CD14-positive monocyte (primary cell): ENCODE measurements around the gene PCSK7. TPM values are rescaled to one million over a fixed set of nuclear protein-coding genes. Genes with fewer than 3 reads are reported as not detected.

Experiments
- DNase-seq, 3 donors: peaks; one replicate each; pipeline ENCODE4 v3.0.0-alpha.2; 2011 to 2022
- H2AFZ ChIP-seq: 2 replicates; pipeline ENCODE4 v1.6.0; 2012; ENCODE audit warnings: mild to moderate bottlenecking, low read depth, low read length, inconsistent platforms; ENCODE audit not compliant: insufficient read depth, poor library complexity, severe bottlenecking
- H3K27ac ChIP-seq, 2 donors: 1 replicate in 1 of 2; 2 replicates in 1 of 2; pipeline ENCODE4 v1.5.1; 2012 to 2013; ENCODE audit warnings: low read length in 2 of 2, control low read depth in 1 of 2, inconsistent platforms in 1 of 2, low read depth in 1 of 2, mild to moderate bottlenecking in 1 of 2
- H3K27me3 ChIP-seq, 2 donors: one replicate each; pipeline versions ENCODE4 v1.6.0 to v1.6.1; 2011 to 2013; ENCODE audit warnings: low read length in 2 of 2; ENCODE audit not compliant: control insufficient read depth in 2 of 2, insufficient read depth in 2 of 2
- H3K36me3 ChIP-seq, 2 donors: replicated peaks in 1 of 2; 1 replicate in 1 of 2; 2 replicates in 1 of 2; pipeline versions ENCODE4 v1.5.1 to v1.6.1; 2012 to 2013; ENCODE audit warnings: low read length in 2 of 2, control low read depth in 1 of 2, inconsistent platforms in 1 of 2, mild to moderate bottlenecking in 1 of 2; ENCODE audit not compliant: insufficient read depth in 2 of 2, control insufficient read depth in 1 of 2
- H3K4me1 ChIP-seq, 2 donors: 1 replicate in 1 of 2; 2 replicates in 1 of 2; pipeline versions ENCODE4 v1.5.1 to v1.6.1; 2012 to 2013; ENCODE audit warnings: low read length in 2 of 2, control low read depth in 1 of 2, inconsistent platforms in 1 of 2, mild to moderate bottlenecking in 1 of 2, moderate library complexity in 1 of 2; ENCODE audit not compliant: insufficient read depth in 2 of 2, control insufficient read depth in 1 of 2
- H3K4me2 ChIP-seq: replicated peaks from 2 replicates; pipeline ENCODE3; 2012; ENCODE audit warnings: low read length, moderate library complexity, mild to moderate bottlenecking; ENCODE audit not compliant: poor library complexity, severe bottlenecking; ENCODE audit errors: extremely low read depth
- H3K4me3 ChIP-seq, 3 experiments: fragments of 200-600 bp in 1 of 3; sonication (generic) in 1 of 3; replicated peaks in 1 of 3; 1 replicate in 2 of 3; 2 replicates in 1 of 3; pipeline ENCODE4 v1.5.1; 2011 to 2013; ENCODE audit warnings: low read length in 3 of 3, mild to moderate bottlenecking in 3 of 3, control low read depth in 2 of 3, low read depth in 2 of 3, inconsistent platforms in 1 of 3, moderate library complexity in 1 of 3
- H3K79me2 ChIP-seq: 2 replicates; pipeline ENCODE4 v1.6.0; 2012; ENCODE audit warnings: mild to moderate bottlenecking, control low read depth, inconsistent platforms, low read length, moderate library complexity; ENCODE audit not compliant: insufficient read depth
- H3K9ac ChIP-seq: 2 replicates; pipeline ENCODE4 v1.6.0; 2017; ENCODE audit warnings: low read length, mild to moderate bottlenecking; ENCODE audit not compliant: insufficient read depth, poor library complexity, severe bottlenecking
- H3K9me3 ChIP-seq, 2 donors: replicated peaks in 1 of 2; 1 replicate in 1 of 2; 2 replicates in 1 of 2; pipeline versions ENCODE4 v1.5.1 to v1.6.1; 2012 to 2013; ENCODE audit warnings: low read length in 2 of 2, control low read depth in 1 of 2; ENCODE audit not compliant: control insufficient read depth in 1 of 2, insufficient read depth in 1 of 2
- H4K20me1 ChIP-seq: 2 replicates; pipeline ENCODE4 v1.6.0; 2012; ENCODE audit warnings: mild to moderate bottlenecking, low read length, control low read depth, moderate library complexity; ENCODE audit not compliant: insufficient read depth
- H3K27ac Mint-ChIP-seq, 7 donors: one replicate each; pipeline ENCODE4 v1.8.0; 2020; ENCODE audit warnings: mild to moderate bottlenecking in 7 of 7, mixed read lengths in 7 of 7, moderate library complexity in 6 of 7, inconsistent platforms in 2 of 7
- H3K27me3 Mint-ChIP-seq, 3 donors: one replicate each; pipeline ENCODE4 v1.8.0; 2021 to 2022; ENCODE audit warnings: low read depth in 3 of 3, mild to moderate bottlenecking in 3 of 3, mixed read lengths in 3 of 3, moderate library complexity in 3 of 3, inconsistent platforms in 1 of 3
- H3K36me3 Mint-ChIP-seq, 2 donors: one replicate each; pipeline ENCODE4 v1.8.0; 2020; ENCODE audit warnings: mixed read lengths in 2 of 2, inconsistent platforms in 1 of 2, mild to moderate bottlenecking in 1 of 2
- H3K4me1 Mint-ChIP-seq: one replicate; pipeline ENCODE4 v1.8.0; 2020; ENCODE audit warnings: mild to moderate bottlenecking, mixed read lengths
- H3K4me3 Mint-ChIP-seq, 2 donors: one replicate each; pipeline ENCODE4 v1.8.0; 2020; ENCODE audit warnings: mild to moderate bottlenecking in 2 of 2, mixed read lengths in 2 of 2, moderate library complexity in 1 of 2
- H3K9me3 Mint-ChIP-seq, 7 donors: one replicate each; pipeline ENCODE4 v1.8.0; 2020 to 2022; ENCODE audit warnings: mixed read lengths in 7 of 7, mild to moderate bottlenecking in 6 of 7, moderate library complexity in 6 of 7, inconsistent platforms in 2 of 7
- WGBS: methylation state at CpG from one replicate; pipeline ENCODE4 v1.1.5; 2013; ENCODE audit warnings: missing lambda C conversion rate; ENCODE audit not compliant: insufficient coverage; 5-methylcytosine and 5-hydroxymethylcytosine counted together
- intact Hi-C, 2 donors: fragments of 100-400 bp; cut with micrococcal nuclease; formaldehyde crosslinking; loops; one replicate each; pipeline versions ENCODE4 v1.15.0 to v1.15.1; 2023
- polyA plus RNA-seq, 3 donors: library from polyadenylated mRNA; depleted of rRNA in 1 of 3; unstranded in 2 of 3; stranded (reverse) in 1 of 3; fragments of 300-500 nt in 2 of 3; fragments of >200 nt in 1 of 3; fragmentation: Illumina TruSeq in 2 of 3; gene quantifications; 1 replicate in 2 of 3; 2 replicates in 1 of 3; pipeline ENCODE4 v1.2.3, GENCODE V29; 2012 to 2021
- TF ChIP-seq, protein P1 (sequence below): fragments of 200-600 bp; IDR thresholded peaks from one replicate; pipeline ENCODE4 v1.8.0; 2022; ENCODE audit warnings: antibody characterized with exemption, mild to moderate bottlenecking

Gene PCSK7
- polyA plus RNA-seq, 3 donors: 6.1 to 93.8 (median 9.5) TPM

GRCh38 chr11:117180661-117181585 lies 51.0 kb downstream of the PCSK7 start:
- Mint-ChIP-seq H3K36me3 (peaks cover 32 to 44% of the 10 kb centered on the region in 2 donors), H3K4me1 (peaks cover 39% of the 10 kb centered on the region), H3K4me3 (peak overlapping the region; percentile 96 to 98), H3K27me3 (peaks cover 0 to 4% (median 0%) of the 10 kb centered on the region in 3 donors), H3K9me3 (no peaks in the 10 kb centered on the region), H3K27ac (peak overlapping the region in 6 of 7 donors; percentile 40 to 96 (median 77))
- Histone ChIP-seq H3K27ac (peak overlapping the region; percentile 63 to 69), H3K9ac (peak overlapping the region; percentile 81), H3K9me3 (no peaks in the 10 kb centered on the region), H3K79me2 (peaks cover 19% of the 10 kb centered on the region), H2AFZ (no peak overlapping the region), H3K4me3 (peak overlapping the region in 1 of 3 experiments; percentile 98), H3K36me3 (peaks cover 19 to 34% of the 10 kb centered on the region in 2 donors), H3K4me2 (peak overlapping the region; percentile 89), H3K27me3 (no peaks in the 10 kb centered on the region), H3K4me1 (peaks cover 42 to 54% of the 10 kb centered on the region in 2 donors), H4K20me1 (no peaks in the 10 kb centered on the region)
- peak; percentile 68 to 79 (median 76) for DNase-seq
- TF ChIP-seq, protein P1, sequence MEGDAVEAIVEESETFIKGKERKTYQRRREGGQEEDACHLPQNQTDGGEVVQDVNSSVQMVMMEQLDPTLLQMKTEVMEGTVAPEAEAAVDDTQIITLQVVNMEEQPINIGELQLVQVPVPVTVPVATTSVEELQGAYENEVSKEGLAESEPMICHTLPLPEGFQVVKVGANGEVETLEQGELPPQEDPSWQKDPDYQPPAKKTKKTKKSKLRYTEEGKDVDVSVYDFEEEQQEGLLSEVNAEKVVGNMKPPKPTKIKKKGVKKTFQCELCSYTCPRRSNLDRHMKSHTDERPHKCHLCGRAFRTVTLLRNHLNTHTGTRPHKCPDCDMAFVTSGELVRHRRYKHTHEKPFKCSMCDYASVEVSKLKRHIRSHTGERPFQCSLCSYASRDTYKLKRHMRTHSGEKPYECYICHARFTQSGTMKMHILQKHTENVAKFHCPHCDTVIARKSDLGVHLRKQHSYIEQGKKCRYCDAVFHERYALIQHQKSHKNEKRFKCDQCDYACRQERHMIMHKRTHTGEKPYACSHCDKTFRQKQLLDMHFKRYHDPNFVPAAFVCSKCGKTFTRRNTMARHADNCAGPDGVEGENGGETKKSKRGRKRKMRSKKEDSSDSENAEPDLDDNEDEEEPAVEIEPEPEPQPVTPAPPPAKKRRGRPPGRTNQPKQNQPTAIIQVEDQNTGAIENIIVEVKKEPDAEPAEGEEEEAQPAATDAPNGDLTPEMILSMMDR: peak; percentile 85
- intact Hi-C loops: loop anchor here (5.0 kb wide), 2 partner anchors 41 to 46 kb away; no protein-coding TSS in a partner anchor
- 31% methylated on average over 16 of the region's 22 CpGs for WGBS

- Mint-ChIP-seq H3K9me3 (no peaks in the 10 kb centered on the region), H3K4me1 (peaks cover 30% of the 10 kb centered on the region), H3K4me3 (peak overlapping the region; percentile 96 to 98), H3K27me3 (peaks cover 0 to 4% (median 0%) of the 10 kb centered on the region in 3 donors), H3K27ac (peak overlapping the region; percentile 49 to 97 (median 92)), H3K36me3 (peaks cover 30 to 40% of the 10 kb centered on the region in 2 donors)
- no CpG with 5 or more reads among the region's 4 CpGs for WGBS
- Histone ChIP-seq H3K9me3 (no peaks in the 10 kb centered on the region), H3K79me2 (peaks cover 19% of the 10 kb centered on the region), H3K4me2 (peak overlapping the region; percentile 89), H3K27ac (peak overlapping the region; percentile 69 to 89), H3K9ac (peak overlapping the region; percentile 81), H2AFZ (peak overlapping the region; percentile 88), H3K4me3 (peak overlapping the region; percentile 71 to 98 (median 82)), H3K36me3 (peaks cover 19 to 34% of the 10 kb centered on the region in 2 donors), H3K4me1 (peaks cover 33 to 45% of the 10 kb centered on the region in 2 donors), H4K20me1 (no peaks in the 10 kb centered on the region), H3K27me3 (no peaks in the 10 kb centered on the region)
- TF ChIP-seq, protein P1: no peak
- no peak for DNase-seq
- intact Hi-C loops: loop anchor here (5.0 kb wide), 2 partner anchors 42 to 47 kb away; no protein-coding TSS in a partner anchor
Observed at GRCh38 chr11:117180020-117180419, 51.9 kb downstream of the PCSK7 start.
